ENCODE results near the gene TMEM139. TPM values are rescaled to one million over a fixed set of nuclear protein-coding genes. Genes with fewer than 3 reads are reported as not detected.

Gene TMEM139
- total RNA-seq, 4 donors from 2014 or later = 1.0 TPM; not detected in 3

DNA sequence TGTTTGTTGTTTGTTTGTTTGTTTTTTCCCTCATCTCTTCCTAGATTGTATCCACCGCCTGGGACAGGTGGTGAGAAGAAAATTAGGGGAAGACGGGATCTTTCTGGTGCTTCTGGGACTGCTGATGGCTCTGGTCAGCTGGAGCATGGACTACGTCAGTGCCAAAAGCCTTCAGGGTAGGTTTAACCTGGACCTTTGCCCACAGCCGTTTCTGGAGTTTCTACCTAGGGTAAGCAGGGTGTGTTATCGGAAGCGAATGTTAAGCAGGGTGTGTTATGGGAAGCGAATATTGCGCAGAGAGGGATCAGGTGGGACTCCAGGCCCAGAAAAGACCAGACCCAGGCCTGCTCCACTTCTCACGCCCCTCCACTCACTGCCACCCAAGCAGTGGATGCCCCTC, 35.9 kb downstream of the TMEM139 start:
- peaks cover 0 to 5% (median 0%) of the 10 kb centered on the region in 4 donors for H3K4me1 ChIP-seq
- H3K27me3 ChIP-seq = no peaks in the 10 kb centered on the region
- H3K27ac ChIP-seq (replicated peaks in 1 of 4) = no peak overlapping the region
- TF ChIP-seq POLR2AphosphoS5 (IDR thresholded peaks at IDR 0.05) (no peak), POLR2A (IDR thresholded peaks at IDR 0.05; ENCODE audit: low read depth) (no peak), EP300 (IDR thresholded peaks at IDR 0.05) (no peak)
- TF ChIP-seq, protein P1, sequence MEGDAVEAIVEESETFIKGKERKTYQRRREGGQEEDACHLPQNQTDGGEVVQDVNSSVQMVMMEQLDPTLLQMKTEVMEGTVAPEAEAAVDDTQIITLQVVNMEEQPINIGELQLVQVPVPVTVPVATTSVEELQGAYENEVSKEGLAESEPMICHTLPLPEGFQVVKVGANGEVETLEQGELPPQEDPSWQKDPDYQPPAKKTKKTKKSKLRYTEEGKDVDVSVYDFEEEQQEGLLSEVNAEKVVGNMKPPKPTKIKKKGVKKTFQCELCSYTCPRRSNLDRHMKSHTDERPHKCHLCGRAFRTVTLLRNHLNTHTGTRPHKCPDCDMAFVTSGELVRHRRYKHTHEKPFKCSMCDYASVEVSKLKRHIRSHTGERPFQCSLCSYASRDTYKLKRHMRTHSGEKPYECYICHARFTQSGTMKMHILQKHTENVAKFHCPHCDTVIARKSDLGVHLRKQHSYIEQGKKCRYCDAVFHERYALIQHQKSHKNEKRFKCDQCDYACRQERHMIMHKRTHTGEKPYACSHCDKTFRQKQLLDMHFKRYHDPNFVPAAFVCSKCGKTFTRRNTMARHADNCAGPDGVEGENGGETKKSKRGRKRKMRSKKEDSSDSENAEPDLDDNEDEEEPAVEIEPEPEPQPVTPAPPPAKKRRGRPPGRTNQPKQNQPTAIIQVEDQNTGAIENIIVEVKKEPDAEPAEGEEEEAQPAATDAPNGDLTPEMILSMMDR (IDR thresholded peaks at IDR 0.05) = no peak
- WGBS = 92% methylated on average over 8 of the region's 9 CpGs
- H3K36me3 ChIP-seq = no peaks in the 10 kb centered on the region
- no peak for DNase-seq (ENCODE audit: extremely low spot score)
- no peak overlapping the region for H3K4me3 ChIP-seq
- no peaks in the 10 kb centered on the region for H3K9me3 ChIP-seq
- intact Hi-C loops (cut with DNase I) = no loop called here

- Histone ChIP-seq H3K9me3 (no peaks in the 10 kb centered on the region), H3K4me1 (peaks cover 0 to 5% (median 0%) of the 10 kb centered on the region in 4 donors), H3K27me3 (no peaks in the 10 kb centered on the region), H3K36me3 (no peaks in the 10 kb centered on the region), H3K27ac (replicated peaks in 1 of 4) (no peak overlapping the region), H3K4me3 (no peak overlapping the region)
- intact Hi-C loops (cut with DNase I) = no loop called here
- TF ChIP-seq POLR2AphosphoS5 (IDR thresholded peaks at IDR 0.05) (no peak), EP300 (IDR thresholded peaks at IDR 0.05) (no peak), POLR2A (IDR thresholded peaks at IDR 0.05; ENCODE audit: low read depth) (no peak)
- TF ChIP-seq, protein P1 (IDR thresholded peaks at IDR 0.05) = no peak
- 97% methylated on average over 10 of the region's 10 CpGs for WGBS
- no peak for DNase-seq (ENCODE audit: extremely low spot score)
These were observed 36.5 kb downstream of the TMEM139 start for GRCh38 chr7:143321242-143321641.

GRCh38 chr7:143321734-143322133, 37.0 kb downstream of the TMEM139 start:
- H3K9me3 ChIP-seq = no peaks in the 10 kb centered on the region
- no peaks in the 10 kb centered on the region for H3K27me3 ChIP-seq
- DNase-seq (ENCODE audit: extremely low spot score) = no peak
- 90% methylated on average over 4 of the region's 4 CpGs for whole genome bisulfite sequencing
- TF ChIP-seq, protein P1 (IDR thresholded peaks at IDR 0.05) = peak in 1 of 3 experiments; percentile 25
- TF ChIP-seq POLR2AphosphoS5 (IDR thresholded peaks at IDR 0.05) (no peak), EP300 (IDR thresholded peaks at IDR 0.05) (no peak), POLR2A (IDR thresholded peaks at IDR 0.05; ENCODE audit: low read depth) (no peak)
- intact Hi-C loops (cut with DNase I) = no loop called here
- no peaks in the 10 kb centered on the region for H3K36me3 ChIP-seq
- H3K4me3 ChIP-seq = no peak overlapping the region
- peaks cover 0 to 5% (median 0%) of the 10 kb centered on the region in 4 donors for H3K4me1 ChIP-seq
- H3K27ac ChIP-seq (replicated peaks in 1 of 4) = no peak overlapping the region

DNA sequence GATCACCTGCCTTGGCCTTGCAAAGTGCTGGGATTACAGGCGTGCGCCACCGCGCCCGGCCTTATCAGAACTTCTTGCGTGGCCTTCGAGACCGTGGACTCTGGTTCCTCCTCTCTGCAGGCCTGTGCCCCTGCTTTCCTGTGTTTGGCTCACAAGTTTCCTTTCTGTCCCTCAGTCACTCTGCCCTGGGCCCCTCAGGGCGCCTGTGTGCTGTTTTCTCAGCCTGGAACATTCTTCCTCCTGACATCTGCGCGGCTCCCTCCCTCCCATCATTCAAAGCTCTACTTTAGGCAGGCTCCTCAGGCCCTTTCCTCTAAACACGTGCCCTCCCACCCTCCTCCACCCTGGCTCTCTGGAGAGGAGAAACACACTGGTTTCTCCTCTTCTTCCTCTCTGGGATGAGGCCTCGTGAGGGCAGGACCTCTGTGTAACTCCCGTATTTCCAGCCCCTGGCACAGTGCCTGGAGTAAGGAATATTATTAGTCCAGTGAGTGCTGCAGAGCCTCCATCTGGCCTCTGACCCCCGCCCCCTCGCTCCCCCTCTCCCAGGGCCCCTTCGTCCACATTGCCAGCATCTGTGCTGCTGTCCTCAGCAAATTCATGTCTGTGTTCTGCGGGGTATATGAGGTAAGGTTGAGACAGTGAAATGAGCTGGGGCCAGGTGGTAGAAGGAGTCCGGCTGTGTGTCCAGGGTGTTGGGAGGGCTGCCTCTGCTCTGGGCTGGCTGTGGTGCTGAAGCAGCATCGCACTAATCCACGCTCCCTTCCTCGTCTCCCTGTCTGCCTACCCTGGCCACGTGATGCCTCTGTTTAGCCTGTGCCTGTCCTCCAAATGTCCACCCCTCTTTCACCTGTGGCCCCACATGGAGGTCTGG, 38.2 kb downstream of the TMEM139 start:
- intact Hi-C loops (cut with DNase I) = no loop called here
- TF ChIP-seq, protein P1 (IDR thresholded peaks at IDR 0.05) = no peak
- TF ChIP-seq EP300 (IDR thresholded peaks at IDR 0.05) = no peak
- TF ChIP-seq POLR2A (IDR thresholded peaks at IDR 0.05; ENCODE audit: low read depth) = no peak
- no peak for TF ChIP-seq POLR2AphosphoS5 (IDR thresholded peaks at IDR 0.05)
- no peak overlapping the region for H3K27ac ChIP-seq (replicated peaks in 1 of 4)
- H3K4me1 ChIP-seq = peaks cover 0 to 5% (median 0%) of the 10 kb centered on the region in 4 donors
- H3K27me3 ChIP-seq = no peaks in the 10 kb centered on the region
- H3K9me3 ChIP-seq = no peaks in the 10 kb centered on the region
- H3K36me3 ChIP-seq = no peaks in the 10 kb centered on the region
- 76% methylated on average over 19 of the region's 23 CpGs for WGBS
- no peak overlapping the region for H3K4me3 ChIP-seq
- DNase-seq (ENCODE audit: extremely low spot score) = no peak
